Astrocyte (in vitro differentiated cells and primary cell): ENCODE results near the gene AAMDC. TPM values are rescaled to one million over a fixed set of nuclear protein-coding genes. Genes with fewer than 3 reads are reported as not detected.

Source experiments
- DNase-seq: peaks from one replicate; pipeline ENCODE4 v3.0.0-alpha.2; 2010; ENCODE audit warnings: low read depth
- FAIRE-seq: peaks from 2 replicates; lab custom pipeline; 2011; peaks lifted over from hg19 to GRCh38; lab: Jason Lieb, UNC
- H2AFZ ChIP-seq: 2 replicates; pipeline ENCODE4 v1.6.0; 2012; ENCODE audit warnings: low read depth, low read length, inconsistent platforms
- H3K27ac ChIP-seq: 2 replicates; pipeline ENCODE4 v1.5.1; 2011; ENCODE audit warnings: low read depth, low read length, inconsistent platforms
- H3K27me3 ChIP-seq: 2 replicates; pipeline ENCODE4 v1.6.0; 2011; ENCODE audit warnings: low read length, inconsistent platforms; ENCODE audit not compliant: insufficient read depth
- H3K36me3 ChIP-seq: 2 replicates; pipeline ENCODE4 v1.5.1; 2011; ENCODE audit warnings: low read length, inconsistent platforms; ENCODE audit not compliant: insufficient read depth
- H3K4me1 ChIP-seq: 2 replicates; pipeline ENCODE4 v1.5.1; 2011; ENCODE audit warnings: low read length, inconsistent platforms; ENCODE audit not compliant: insufficient read depth
- H3K4me2 ChIP-seq: 2 replicates; pipeline ENCODE4 v1.6.0; 2012; ENCODE audit warnings: low read length, inconsistent platforms
- H3K4me3 ChIP-seq: 2 replicates; pipeline ENCODE4 v1.5.1; 2011; ENCODE audit warnings: low read depth, mild to moderate bottlenecking, low read length, inconsistent platforms; ENCODE audit not compliant: insufficient read depth
- H3K79me2 ChIP-seq: 2 replicates; pipeline ENCODE4 v1.6.0; 2012; ENCODE audit warnings: mild to moderate bottlenecking, low read length, inconsistent platforms; ENCODE audit not compliant: insufficient read depth
- H3K9ac ChIP-seq: 2 replicates; pipeline ENCODE4 v1.6.0; 2012; ENCODE audit warnings: mild to moderate bottlenecking, low read length, inconsistent platforms
- H3K9me3 ChIP-seq: 2 replicates; pipeline ENCODE4 v1.5.1; 2012; ENCODE audit warnings: low read depth, mild to moderate bottlenecking, low read length, inconsistent platforms; ENCODE audit not compliant: insufficient read depth
- H4K20me1 ChIP-seq: 2 replicates; pipeline ENCODE4 v1.6.0; 2012; ENCODE audit warnings: low read length, inconsistent platforms; ENCODE audit not compliant: insufficient read depth
- H3K27ac Mint-ChIP-seq: one replicate; pipeline ENCODE4 v1.8.0; 2021; ENCODE audit warnings: mild to moderate bottlenecking, mixed read lengths; ENCODE audit not compliant: unreplicated experiment
- H3K27me3 Mint-ChIP-seq: one replicate; pipeline ENCODE4 v1.8.0; 2021; ENCODE audit warnings: low read depth, mixed read lengths; ENCODE audit not compliant: unreplicated experiment
- H3K36me3 Mint-ChIP-seq: one replicate; pipeline ENCODE4 v1.8.0; 2021; ENCODE audit warnings: low read depth, mixed read lengths; ENCODE audit not compliant: unreplicated experiment
- H3K4me1 Mint-ChIP-seq: one replicate; pipeline ENCODE4 v1.8.0; 2021; ENCODE audit warnings: low read depth, mixed read lengths; ENCODE audit not compliant: unreplicated experiment
- H3K4me3 Mint-ChIP-seq: one replicate; pipeline ENCODE4 v1.8.0; 2021; ENCODE audit warnings: mild to moderate bottlenecking, moderate library complexity, mixed read lengths; ENCODE audit not compliant: unreplicated experiment
- H3K9me3 Mint-ChIP-seq: one replicate; pipeline ENCODE4 v1.8.0; 2021; ENCODE audit warnings: mild to moderate bottlenecking, mixed read lengths; ENCODE audit not compliant: unreplicated experiment
- CTCF ChIP-seq: IDR thresholded peaks from 2 replicates; pipeline ENCODE4 v1.5.1; 2011; ENCODE audit warnings: low read depth, mild to moderate bottlenecking, inconsistent platforms, low read length, moderate library complexity; ENCODE audit not compliant: insufficient read depth
- EZH2 ChIP-seq: IDR thresholded peaks from 2 replicates; pipeline ENCODE4 v1.6.1; 2012; ENCODE audit warnings: mild to moderate bottlenecking, low read length, inconsistent platforms; ENCODE audit not compliant: insufficient read depth
- total RNA-seq: library from RNA; stranded (reverse); gene quantifications from 2 replicates; pipeline ENCODE4 v1.2.1, GENCODE V29; 2021

The AAMDC gene
- total RNA-seq, 1 donor from 2014 or later = 53.1 TPM

DNA sequence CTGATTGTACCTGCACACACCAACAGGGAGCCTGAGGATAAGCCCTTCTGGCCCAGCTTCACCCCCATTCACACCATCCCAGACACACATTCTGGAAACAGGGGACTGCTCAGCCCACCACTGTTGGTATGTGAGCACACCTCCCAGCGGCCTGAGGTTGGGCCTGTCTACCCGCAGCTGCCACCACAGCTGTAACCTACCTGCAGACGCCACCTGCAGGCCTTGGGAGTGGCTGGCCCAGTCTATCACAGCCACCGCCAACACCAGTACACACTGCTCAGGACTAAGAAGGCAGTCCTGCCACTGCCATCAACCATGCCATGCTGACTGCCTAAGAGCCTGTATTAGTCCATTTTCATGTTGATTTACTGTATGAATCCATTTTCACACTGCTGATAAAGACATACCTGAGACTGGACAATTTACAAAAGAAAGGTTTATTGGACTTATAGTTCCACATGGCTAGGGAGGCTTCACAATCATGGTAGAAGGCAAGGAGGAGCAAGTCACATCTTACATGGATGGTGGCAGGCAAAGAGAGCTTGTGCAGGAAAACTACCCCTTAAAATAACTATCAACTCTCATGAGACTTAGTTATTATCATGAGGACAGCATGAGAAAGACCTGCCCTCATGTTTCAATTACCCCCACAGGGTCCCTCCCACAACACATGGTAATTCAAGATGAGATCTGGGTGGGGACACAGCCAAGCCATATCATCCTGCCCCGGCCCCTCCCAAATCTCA, 31.0 kb upstream of the AAMDC start:
- Histone ChIP-seq H3K27me3 (no peaks in the 10 kb centered on the region), H3K4me3 (no peak overlapping the region), H3K79me2 (peaks cover 98% of the 10 kb centered on the region), H3K36me3 (no peaks in the 10 kb centered on the region), H3K9ac (no peak overlapping the region), H3K27ac (no peak overlapping the region), H2AFZ (no peak overlapping the region), H3K4me2 (no peak overlapping the region), H3K9me3 (no peaks in the 10 kb centered on the region), H3K4me1 (no peaks in the 10 kb centered on the region), H4K20me1 (peaks cover 97% of the 10 kb centered on the region)
- Mint-ChIP-seq H3K36me3 (peaks cover 22% of the 10 kb centered on the region), H3K9me3 (peaks cover 4% of the 10 kb centered on the region), H3K4me1 (peaks cover 19% of the 10 kb centered on the region), H3K27me3 (no peaks in the 10 kb centered on the region), H3K27ac (no peak overlapping the region), H3K4me3 (no peak overlapping the region)
- FAIRE-seq (no peak), DNase-seq (no peak)
- TF ChIP-seq EZH2 (no peak), CTCF (no peak)

DNA sequence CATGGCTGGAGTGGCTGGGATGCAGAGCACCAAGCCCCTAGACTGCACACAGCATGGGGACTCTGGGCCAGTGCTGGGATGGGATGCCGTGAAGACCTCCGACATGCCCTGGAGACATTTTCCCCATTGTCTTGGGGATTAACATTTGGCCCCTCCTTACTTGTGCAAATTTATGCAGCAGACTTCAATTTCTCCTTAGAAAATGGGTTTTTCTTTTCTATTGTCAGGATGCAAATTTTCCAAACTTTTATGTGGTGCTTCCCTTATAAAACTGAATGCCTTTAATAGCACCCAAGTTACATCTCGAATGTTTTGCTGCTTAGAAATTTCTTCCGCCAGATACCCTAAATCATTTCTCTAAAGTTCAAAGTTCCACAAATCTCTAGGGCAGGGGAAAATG, 29.6 kb upstream of the AAMDC start:
- Mint-ChIP-seq H3K9me3 (peaks cover 4% of the 10 kb centered on the region), H3K4me3 (no peak overlapping the region), H3K36me3 (peaks cover 24% of the 10 kb centered on the region)

More for the DNA sequence above, 29.6 kb upstream of the AAMDC start:
- H3K27me3 Mint-ChIP-seq = no peaks in the 10 kb centered on the region
- no peak for TF ChIP-seq CTCF
- TF ChIP-seq EZH2 = no peak
- peaks cover 21% of the 10 kb centered on the region for H3K4me1 Mint-ChIP-seq
- no peak for FAIRE-seq
- Histone ChIP-seq H3K4me3 (no peak overlapping the region), H3K27ac (no peak overlapping the region), H3K9me3 (no peaks in the 10 kb centered on the region), H3K4me2 (no peak overlapping the region), H3K4me1 (no peaks in the 10 kb centered on the region), H2AFZ (no peak overlapping the region), H3K36me3 (no peaks in the 10 kb centered on the region), H3K9ac (no peak overlapping the region), H4K20me1 (peaks cover 100% of the 10 kb centered on the region), H3K27me3 (no peaks in the 10 kb centered on the region), H3K79me2 (peaks cover 100% of the 10 kb centered on the region)
- no peak overlapping the region for H3K27ac Mint-ChIP-seq
- no peak for DNase-seq
